CD4-positive, alpha-beta T cell treated with Interleukin-17A for 4 hours (primary cell): ENCODE data around the gene ZBTB9.

Experiments
- DNase-seq: peaks from one replicate; pipeline ENCODE4 v3.0.0-alpha.2; 2020; ENCODE audit warnings: mixed read lengths

Gene ZBTB9

GRCh38 chr6:33454009-33454946 is at the start of gene ZBTB9:
Gene ZBTB9, plus strand, starts transcription at chr6:33454576. Its CDS starts 525 bp downstream, at chr6:33455101.
- DNase-seq = peak; percentile 94

DNA sequence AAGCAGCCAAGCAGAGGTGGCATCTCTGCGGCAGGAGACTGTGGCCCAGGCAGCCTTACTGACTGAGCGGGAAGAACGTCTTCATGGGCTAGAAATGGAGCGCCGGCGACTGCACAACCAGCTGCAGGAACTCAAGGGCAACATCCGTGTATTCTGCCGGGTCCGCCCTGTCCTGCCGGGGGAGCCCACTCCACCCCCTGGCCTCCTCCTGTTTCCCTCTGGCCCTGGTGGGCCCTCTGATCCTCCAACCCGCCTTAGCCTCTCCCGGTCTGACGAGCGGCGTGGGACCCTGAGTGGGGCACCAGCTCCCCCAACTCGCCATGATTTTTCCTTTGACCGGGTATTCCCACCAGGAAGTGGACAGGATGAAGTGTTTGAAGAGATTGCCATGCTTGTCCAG is 49.5 kb upstream of the ZBTB9 start:
- no peak for DNase-seq

- DNase-seq = no peak
Measured at GRCh38 chr6:33405386-33405940, 48.9 kb upstream of the ZBTB9 start.

DNA sequence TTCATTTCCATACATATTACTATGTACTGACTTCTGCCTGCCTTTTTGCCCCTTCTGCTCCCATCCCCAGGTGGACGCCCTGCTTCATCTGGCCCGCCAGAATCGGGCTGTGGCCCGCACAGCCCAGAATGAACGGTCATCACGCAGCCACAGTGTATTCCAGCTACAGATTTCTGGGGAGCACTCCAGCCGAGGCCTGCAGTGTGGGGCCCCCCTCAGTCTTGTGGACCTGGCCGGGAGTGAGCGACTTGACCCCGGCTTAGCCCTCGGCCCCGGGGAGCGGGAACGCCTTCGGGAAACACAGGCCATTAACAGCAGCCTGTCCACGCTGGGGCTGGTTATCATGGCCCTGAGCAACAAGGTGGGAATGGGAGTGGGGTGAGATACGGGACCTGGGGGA is 48.2 kb upstream of the ZBTB9 start:
- DNase-seq = no peak

- no peak for DNase-seq
Measured at GRCh38 chr6:33407132-33407718, 47.2 kb upstream of the ZBTB9 start.

DNA sequence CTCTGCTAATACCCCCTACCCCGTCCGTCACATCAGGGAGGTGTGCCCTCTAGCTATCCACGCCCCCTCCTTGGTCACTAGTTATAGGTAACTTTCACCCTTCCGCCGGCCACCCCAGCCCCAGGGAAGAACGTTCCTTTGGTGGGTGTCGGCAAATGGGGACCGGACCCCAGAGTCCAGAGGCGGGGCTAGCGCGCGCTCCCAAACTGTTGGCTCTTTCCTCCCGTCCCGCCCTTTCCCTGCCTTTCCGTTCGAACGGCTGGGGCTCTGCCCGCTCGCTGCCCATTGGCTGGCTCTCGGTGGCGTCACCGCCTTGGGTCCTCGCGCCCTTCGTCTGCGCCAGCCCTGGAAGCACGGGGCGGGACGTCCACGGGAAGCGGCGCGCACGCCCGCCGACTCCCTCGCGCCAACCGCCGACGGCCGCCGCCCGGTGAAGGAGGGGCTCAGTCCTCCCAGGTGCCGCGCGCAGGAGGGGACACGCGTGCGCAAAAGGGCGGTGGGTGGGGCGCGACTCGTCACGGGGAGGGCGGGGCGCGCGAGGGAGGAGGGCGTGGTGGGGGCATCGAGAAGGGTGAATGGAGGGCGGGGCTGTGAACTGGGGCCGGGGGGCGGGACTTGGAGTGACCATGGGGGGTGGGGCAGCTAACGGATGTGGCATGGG is 44.2 kb upstream of the ZBTB9 start:
- peak; percentile 97 for DNase-seq

DNA sequence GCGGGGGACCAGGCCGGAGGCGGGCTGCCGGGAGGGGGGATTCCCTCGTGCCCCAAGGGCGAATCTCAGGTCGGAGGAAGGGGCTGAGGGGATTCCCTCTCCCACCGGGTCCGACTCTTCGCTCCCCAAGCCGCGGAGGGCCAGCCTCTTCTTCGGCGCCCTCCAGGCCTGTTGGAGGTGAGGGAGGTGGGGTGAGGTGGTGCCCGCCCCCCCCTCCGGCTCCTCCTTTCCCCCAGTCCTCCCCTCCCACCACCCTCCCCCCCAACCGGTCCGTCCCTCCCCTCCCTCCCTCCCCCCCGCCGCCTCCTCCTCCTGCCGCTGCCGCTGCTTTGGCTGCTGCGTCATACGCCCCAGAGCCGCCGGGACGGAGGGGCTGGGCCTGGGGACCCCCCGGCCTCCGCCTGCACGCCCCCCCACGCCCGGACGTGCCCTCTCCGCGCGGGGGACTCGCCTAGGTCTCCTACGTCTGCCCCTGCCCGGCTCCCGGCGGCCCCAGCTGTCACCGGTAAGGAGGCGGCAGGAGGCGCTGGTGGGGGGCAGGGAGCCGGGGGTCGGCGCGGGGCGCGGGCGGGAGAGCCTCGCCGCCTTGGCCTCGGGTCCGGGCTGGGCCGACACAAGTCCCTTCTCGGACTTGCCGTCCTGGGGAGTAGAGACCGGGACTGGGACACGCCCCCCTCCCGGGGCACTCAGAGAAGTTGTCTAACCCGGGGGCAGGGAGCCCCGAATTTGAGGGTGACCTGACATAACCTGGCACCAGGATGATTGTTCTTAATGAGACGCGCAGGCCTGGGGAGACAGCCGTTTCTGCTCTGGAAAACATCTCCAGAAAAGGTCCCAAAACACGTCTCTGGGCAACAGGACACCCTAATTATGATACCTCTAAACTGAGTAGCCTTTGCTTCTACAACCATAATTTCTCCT is 43.4 kb upstream of the ZBTB9 start, which contains the start of gene PHF1:
TSS of gene PHF1 (plus strand) at position 304 of the 921 bp plus-strand sequence. CDS start 1,250 bp downstream, outside the sequence.
- peak; percentile 88 for DNase-seq

GRCh38 chr6:33411632-33412005 is 42.8 kb upstream of the ZBTB9 start:
- no peak for DNase-seq

DNA sequence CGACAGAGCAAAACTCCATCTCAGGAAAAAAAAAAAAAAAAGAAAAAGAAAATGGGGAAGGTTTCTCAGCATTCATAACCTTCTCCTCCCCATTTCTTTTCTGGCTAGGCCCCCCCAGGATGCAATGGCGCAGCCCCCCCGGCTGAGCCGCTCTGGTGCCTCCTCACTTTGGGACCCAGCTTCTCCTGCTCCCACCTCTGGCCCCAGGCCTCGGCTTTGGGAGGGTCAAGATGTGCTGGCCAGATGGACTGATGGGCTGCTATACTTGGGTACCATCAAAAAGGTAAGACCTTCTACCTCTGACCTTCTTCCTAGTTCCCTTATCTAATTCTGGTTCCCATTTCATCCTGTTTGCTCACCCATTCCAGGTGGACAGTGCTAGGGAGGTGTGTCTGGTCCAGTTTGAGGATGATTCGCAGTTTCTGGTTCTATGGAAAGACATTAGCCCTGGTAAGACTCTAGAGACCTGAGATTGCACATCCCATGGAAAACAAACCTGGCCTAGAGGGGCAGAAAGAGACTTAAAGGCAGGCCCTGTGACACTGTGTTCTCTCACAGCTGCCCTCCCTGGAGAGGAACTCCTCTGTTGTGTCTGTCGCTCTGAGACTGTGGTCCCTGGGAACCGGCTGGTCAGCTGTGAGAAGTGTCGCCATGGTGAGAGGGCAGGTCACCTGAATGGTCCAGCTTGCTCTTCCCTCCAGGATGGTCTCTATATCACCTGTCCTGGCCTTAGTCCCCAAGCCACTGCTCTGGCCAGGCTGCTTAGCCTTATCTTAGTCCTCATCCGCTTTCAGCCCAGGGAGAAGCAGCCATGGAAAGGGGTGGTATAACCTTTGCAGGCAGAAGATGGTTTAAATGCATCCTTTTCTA is 42.0 kb upstream of the ZBTB9 start:
- no peak for DNase-seq

- no peak for DNase-seq
Measured at GRCh38 chr6:33413241-33414120, 40.9 kb upstream of the ZBTB9 start.

- no peak for DNase-seq
Measured at GRCh38 chr6:33414592-33415271, 39.6 kb upstream of the ZBTB9 start.

GRCh38 chr6:33415831-33416230 is 38.5 kb upstream of the ZBTB9 start:
- DNase-seq = no peak

- no peak for DNase-seq
Measured at GRCh38 chr6:33416386-33417127, 37.8 kb upstream of the ZBTB9 start.

GRCh38 chr6:33417128-33417902 is 37.1 kb upstream of the ZBTB9 start:
- DNase-seq = peak; percentile 32

DNA sequence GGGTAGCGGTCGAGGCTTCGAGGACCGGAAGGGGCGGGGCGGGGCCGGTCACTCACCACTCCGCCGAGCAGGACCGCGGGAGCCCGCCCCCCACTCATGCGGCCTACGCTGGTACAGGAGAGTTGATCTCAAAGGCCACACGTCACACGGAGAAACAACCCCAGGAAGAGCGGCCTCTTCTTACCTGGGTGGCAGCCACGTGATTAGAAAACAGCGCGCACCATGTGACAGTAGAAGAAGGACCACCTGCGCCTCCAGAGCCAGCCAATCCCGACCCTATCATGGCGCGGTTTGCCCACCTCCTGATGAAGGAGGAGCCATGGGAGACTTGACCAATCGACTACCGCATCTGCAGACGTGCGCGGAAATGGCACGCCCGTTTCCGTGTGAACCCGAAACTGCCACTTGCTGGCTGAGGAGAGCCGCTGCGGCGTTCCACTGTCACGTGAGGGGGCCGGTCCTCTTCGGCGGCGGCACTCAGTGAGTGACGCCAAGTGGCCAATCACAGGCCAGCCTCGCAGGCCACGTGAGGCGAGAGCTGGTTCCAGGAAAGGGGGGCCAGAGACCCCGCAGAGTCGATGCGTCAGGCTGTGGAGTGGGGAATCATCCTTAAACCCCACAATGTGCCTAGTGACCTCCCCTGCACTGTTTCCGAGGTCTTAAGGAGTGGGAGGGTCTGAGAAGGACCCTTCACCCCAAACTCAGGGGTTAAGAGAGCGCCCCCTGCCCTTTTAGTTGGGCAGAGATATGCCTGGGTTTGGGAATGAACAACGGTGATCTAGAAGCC is 36.3 kb upstream of the ZBTB9 start, which contains the start of gene CUTA:
TSS of gene CUTA (minus strand) at position 205 of the 787 bp plus-strand sequence. CDS start at position 98, 107 bp downstream.
- DNase-seq = peak; percentile 98

- DNase-seq = peak; percentile 36
Measured at GRCh38 chr6:33418690-33419291, 35.6 kb upstream of the ZBTB9 start.
